ENCODE data around the gene DLG1.

DNA sequence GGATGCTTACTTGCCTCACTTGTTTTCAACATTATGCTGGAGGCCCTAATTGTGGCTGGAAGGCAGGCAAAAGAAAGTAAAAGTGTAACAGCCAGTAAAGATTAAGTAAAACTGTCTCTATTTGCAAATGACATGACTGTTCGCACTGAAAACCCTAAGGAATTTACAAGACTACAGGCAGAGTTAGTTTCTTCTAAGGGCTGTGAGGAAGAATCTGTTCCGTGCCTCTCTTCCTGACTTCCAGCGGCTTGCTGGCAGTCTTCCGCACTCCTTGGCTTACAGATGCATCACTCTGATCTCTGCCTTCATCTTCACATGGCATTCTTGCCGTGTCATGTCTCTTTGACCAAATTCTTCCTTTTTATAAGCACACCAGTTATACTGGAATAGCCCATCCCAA lies 86.1 kb downstream of the DLG1 start:
- TF ChIP-seq, protein P1, sequence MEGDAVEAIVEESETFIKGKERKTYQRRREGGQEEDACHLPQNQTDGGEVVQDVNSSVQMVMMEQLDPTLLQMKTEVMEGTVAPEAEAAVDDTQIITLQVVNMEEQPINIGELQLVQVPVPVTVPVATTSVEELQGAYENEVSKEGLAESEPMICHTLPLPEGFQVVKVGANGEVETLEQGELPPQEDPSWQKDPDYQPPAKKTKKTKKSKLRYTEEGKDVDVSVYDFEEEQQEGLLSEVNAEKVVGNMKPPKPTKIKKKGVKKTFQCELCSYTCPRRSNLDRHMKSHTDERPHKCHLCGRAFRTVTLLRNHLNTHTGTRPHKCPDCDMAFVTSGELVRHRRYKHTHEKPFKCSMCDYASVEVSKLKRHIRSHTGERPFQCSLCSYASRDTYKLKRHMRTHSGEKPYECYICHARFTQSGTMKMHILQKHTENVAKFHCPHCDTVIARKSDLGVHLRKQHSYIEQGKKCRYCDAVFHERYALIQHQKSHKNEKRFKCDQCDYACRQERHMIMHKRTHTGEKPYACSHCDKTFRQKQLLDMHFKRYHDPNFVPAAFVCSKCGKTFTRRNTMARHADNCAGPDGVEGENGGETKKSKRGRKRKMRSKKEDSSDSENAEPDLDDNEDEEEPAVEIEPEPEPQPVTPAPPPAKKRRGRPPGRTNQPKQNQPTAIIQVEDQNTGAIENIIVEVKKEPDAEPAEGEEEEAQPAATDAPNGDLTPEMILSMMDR (IDR thresholded peaks at IDR 0.05): no peak
- no peak for TF ChIP-seq POLR2A (IDR thresholded peaks at IDR 0.05)
